HL-60 (cell line): ENCODE results near the gene PRODH.
"Not testable (repeated sequence)": the region's sequence is repeated elsewhere in the genome, so short reads cannot be mapped to it uniquely, and the experiment has no call there.

Source experiments
- DNase-seq, 2 experiments: peaks; one replicate each; pipeline ENCODE4 v3.0.0-alpha.2; 2010 to 2020; ENCODE audit warnings: low read depth in 1 of 2, low spot score in 1 of 2
- H3K27ac ChIP-seq: fragments of 250-450 bp; sonication (Bioruptor Pico); replicated peaks from 2 replicates; pipeline ENCODE4 v1.5.1; 2020; ENCODE audit warnings: mild to moderate bottlenecking, moderate library complexity
- H3K27me3 ChIP-seq: fragments of 250-450 bp; sonication (Bioruptor Pico); 2 replicates; pipeline ENCODE4 v1.5.1; 2021; ENCODE audit warnings: mild to moderate bottlenecking, moderate library complexity; ENCODE audit not compliant: insufficient read depth, poor library complexity, severe bottlenecking
- H3K4me3 ChIP-seq: replicated peaks from 2 replicates; pipeline ENCODE4 v1.5.1; 2011; ENCODE audit warnings: mild to moderate bottlenecking, control low read depth, low read length; ENCODE audit not compliant: insufficient read depth
- GABPA ChIP-seq: IDR thresholded peaks from 2 replicates; pipeline ENCODE4 v1.6.1; 2012; ENCODE audit warnings: low read depth
- POLR2AphosphoS5 ChIP-seq: IDR thresholded peaks from 2 replicates; pipeline ENCODE4 v1.6.1; 2012; ENCODE audit warnings: low read depth
- SPI1 ChIP-seq: IDR thresholded peaks from 2 replicates; pipeline ENCODE4 v1.6.1; 2012; ENCODE audit warnings: low read depth, mild to moderate bottlenecking, borderline replicate concordance
- TF ChIP-seq, protein P1 (sequence below): IDR thresholded peaks from 2 replicates; pipeline ENCODE4 v1.6.1; 2012; ENCODE audit warnings: low read depth; ENCODE audit not compliant: insufficient replicate concordance
- TF ChIP-seq, protein P2 (sequence below): IDR thresholded peaks from one replicate; pipeline ENCODE4 v1.5.1; 2011; ENCODE audit warnings: low read length, control low read depth, inconsistent platforms; ENCODE audit not compliant: insufficient read depth

PRODH gene

DNA sequence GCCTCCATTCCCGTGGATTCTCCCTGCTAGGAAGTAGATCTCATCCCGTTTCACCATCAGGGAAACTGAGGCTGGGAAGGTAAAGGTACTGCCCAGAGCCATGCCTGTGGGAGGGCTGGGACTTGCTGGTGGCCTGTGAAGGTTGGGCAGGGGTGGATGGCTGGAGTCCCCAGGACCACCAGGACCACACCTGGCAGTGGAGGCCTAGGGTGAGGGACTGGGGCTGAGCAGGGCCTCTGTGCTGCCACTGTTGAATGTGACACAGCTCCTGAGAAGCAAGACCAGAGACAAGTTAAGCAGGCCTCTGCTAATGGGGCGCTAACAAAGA lies 26.2 kb upstream of the PRODH start:
- Histone ChIP-seq H3K27me3 (peaks cover 7% of the 10 kb centered on the region), H3K27ac (no peak overlapping the region), H3K4me3 (no peak overlapping the region)
- DNase-seq = no peak
- TF ChIP-seq POLR2AphosphoS5 (no peak), GABPA (no peak), SPI1 (no peak)
- TF ChIP-seq, protein P1, sequence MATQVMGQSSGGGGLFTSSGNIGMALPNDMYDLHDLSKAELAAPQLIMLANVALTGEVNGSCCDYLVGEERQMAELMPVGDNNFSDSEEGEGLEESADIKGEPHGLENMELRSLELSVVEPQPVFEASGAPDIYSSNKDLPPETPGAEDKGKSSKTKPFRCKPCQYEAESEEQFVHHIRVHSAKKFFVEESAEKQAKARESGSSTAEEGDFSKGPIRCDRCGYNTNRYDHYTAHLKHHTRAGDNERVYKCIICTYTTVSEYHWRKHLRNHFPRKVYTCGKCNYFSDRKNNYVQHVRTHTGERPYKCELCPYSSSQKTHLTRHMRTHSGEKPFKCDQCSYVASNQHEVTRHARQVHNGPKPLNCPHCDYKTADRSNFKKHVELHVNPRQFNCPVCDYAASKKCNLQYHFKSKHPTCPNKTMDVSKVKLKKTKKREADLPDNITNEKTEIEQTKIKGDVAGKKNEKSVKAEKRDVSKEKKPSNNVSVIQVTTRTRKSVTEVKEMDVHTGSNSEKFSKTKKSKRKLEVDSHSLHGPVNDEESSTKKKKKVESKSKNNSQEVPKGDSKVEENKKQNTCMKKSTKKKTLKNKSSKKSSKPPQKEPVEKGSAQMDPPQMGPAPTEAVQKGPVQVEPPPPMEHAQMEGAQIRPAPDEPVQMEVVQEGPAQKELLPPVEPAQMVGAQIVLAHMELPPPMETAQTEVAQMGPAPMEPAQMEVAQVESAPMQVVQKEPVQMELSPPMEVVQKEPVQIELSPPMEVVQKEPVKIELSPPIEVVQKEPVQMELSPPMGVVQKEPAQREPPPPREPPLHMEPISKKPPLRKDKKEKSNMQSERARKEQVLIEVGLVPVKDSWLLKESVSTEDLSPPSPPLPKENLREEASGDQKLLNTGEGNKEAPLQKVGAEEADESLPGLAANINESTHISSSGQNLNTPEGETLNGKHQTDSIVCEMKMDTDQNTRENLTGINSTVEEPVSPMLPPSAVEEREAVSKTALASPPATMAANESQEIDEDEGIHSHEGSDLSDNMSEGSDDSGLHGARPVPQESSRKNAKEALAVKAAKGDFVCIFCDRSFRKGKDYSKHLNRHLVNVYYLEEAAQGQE = no peak
- TF ChIP-seq, protein P2, sequence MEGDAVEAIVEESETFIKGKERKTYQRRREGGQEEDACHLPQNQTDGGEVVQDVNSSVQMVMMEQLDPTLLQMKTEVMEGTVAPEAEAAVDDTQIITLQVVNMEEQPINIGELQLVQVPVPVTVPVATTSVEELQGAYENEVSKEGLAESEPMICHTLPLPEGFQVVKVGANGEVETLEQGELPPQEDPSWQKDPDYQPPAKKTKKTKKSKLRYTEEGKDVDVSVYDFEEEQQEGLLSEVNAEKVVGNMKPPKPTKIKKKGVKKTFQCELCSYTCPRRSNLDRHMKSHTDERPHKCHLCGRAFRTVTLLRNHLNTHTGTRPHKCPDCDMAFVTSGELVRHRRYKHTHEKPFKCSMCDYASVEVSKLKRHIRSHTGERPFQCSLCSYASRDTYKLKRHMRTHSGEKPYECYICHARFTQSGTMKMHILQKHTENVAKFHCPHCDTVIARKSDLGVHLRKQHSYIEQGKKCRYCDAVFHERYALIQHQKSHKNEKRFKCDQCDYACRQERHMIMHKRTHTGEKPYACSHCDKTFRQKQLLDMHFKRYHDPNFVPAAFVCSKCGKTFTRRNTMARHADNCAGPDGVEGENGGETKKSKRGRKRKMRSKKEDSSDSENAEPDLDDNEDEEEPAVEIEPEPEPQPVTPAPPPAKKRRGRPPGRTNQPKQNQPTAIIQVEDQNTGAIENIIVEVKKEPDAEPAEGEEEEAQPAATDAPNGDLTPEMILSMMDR = no peak

DNA sequence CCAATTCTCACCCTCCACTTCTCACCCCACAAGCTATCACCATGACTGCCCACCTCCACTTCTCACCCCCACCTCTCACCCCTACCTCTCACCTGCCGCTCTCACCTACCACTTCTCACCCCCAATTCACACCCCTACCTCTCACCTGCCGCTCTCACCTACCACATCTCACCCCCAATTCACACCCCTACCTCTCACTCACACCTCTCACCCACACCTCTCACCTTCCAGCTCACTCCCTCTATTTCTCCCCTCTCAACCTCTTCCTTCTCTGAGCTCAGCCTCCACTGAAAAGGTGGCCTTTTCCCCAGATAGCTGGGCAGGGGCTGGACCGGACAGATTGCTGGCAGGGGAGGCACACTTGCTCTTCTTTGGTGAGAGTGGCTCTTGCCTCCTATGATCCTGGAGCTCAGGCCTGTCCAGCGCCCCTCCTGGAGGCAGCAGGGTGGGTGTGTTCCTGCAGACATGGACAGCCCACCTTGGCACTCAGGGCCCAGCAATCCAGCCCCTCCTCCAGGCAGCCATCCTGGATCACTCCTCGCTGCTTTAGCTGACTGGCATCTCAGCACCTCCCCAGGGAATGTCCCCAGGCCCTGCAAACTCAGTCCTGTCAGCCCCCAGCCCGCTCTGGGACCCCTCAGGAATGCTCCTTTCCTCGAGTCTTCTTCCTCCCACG lies 25.7 kb upstream of the PRODH start:
- DNase-seq = not testable (repeated sequence)

DNA sequence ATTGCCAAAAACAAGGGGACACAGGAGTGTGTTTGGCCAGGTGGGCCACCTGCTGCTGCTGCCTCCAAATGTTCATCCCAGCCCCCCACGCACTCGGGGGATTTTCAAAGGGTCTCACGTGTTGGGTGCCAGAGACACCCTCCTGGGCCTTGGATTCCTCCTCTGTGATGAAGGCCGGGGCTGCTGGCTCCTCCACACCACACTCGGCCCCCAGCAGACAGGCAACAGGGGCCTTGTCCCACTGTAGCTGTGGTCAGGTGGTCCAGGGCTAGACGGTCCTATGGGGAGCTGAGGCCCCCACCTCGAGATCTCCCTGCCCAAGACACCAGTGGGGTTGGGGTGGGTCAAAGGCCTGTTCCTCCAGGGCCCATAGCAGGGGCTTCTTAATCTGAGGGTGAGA lies 25.1 kb upstream of the PRODH start:
- H3K27me3 ChIP-seq, H3K4me3 ChIP-seq, H3K27ac ChIP-seq, DNase-seq: not testable (repeated sequence)

More for the DNA sequence above, 25.7 kb upstream of the PRODH start:
- H3K4me3 ChIP-seq, H3K27ac ChIP-seq, H3K27me3 ChIP-seq: not testable (repeated sequence)

DNA sequence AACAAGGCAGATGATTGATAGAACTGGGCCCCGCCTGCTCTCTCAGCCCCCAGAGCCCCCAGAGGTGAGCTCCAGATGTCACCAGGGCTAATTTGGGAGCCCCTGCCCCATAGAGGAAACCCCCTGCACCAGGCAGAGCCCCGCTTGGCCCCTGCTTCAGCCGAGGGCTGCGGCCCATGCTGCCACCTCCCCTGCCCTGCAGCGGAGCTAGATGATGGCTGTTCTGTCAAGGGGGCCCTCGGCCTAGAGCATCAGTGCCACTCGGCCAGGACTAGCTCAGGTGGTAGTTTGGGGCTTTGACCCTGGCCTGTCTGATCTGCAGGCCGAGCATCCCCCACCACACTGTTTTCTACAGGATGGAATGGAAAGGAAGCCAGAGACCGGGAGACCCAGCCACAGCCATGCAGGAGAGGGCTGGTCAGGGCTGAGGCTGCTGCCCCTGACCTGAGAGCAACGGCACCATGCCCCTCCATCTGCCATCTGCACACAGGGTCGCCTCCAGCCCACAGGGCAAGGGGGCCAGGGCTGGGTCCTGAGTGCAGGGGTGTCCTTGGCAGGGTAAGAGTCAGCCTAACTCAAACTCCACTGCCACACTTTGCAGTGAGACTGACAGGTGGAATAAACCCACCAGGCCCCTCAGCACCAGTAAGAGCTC lies 24.2 kb upstream of the PRODH start:
- not testable (repeated sequence) for H3K27ac ChIP-seq, H3K4me3 ChIP-seq, DNase-seq, H3K27me3 ChIP-seq

DNA sequence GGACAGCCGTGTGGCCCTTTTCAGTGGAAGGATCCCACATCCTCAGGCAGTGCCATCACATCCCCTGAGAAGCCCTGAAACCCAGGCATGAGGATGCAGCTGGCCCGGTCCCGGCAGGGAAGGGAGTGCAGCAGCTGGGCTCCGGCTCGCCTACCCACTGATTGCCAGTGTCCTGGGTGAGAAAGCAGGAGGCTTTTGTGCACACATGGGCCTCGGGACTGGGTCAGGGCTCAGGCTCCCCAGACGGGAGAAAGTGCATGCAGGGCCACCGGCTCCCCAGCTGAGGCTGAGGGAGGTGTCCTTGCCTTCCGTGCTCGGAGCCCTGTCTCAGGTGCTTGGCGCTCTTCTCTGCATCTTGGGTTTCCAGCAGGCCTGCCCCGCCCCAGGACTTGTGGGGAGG lies 23.6 kb upstream of the PRODH start:
- DNase-seq, H3K27ac ChIP-seq, H3K27me3 ChIP-seq, H3K4me3 ChIP-seq: not testable (repeated sequence)

DNA sequence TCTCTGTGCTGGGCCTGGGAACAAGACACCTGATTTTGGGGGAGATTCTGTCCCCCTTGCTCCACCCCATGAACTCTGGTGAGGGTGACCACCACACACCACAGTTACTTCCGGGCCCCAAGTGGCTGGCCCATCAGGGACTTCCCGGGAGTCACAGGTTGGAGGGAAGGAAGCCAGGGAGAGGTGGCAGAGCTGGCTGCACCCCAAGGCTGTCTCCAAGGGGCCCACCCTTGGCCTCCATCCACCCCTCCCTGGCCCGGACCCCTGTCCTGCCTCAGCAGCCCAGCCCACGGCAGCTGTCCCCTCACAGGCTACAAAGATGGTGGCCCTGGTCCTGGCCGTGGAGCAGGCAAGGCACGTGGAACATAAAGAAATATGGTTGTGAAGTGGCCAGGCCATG lies 23.2 kb upstream of the PRODH start:
- not testable (repeated sequence) for H3K27me3 ChIP-seq, H3K4me3 ChIP-seq, H3K27ac ChIP-seq, DNase-seq

DNA sequence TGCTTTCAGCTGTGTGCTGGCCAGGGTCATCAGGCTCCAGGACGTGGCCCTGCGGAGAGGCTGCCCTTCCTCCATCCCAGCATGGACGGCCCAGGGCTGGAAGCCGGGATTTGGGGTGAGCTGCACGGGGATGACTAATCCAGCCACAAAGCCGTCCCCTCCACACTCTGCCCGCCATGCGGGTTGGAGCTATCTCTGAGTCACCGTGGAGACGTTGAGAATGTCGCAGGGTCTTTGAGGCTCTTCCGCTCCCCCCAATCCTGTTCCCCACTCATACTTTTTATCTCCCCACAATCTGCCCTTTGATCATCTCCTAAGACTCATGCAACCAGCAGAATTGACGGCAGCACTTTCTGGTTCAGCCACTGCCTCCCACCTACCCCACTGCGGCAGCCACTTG lies 22.6 kb upstream of the PRODH start:
- not testable (repeated sequence) for H3K4me3 ChIP-seq, H3K27ac ChIP-seq, H3K27me3 ChIP-seq, DNase-seq

DNA sequence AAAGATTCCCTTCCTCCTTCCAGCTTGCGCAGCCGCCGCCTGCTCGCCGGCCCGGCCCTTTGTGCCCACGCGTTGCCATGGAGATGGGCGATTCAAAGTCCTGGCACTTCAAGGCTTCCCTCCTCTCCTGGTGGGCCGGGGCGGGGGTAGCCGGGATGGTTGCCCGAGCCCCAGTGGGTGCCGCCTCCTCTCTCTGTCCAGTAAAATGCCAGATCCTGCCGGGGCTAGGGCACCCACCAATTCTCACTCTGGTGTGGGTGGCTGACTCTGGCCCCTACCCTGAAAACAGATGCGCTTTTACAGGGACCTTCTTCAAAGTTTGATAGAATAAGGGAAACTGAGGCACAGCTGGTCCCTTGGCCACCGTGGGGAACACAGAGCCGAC lies 22.2 kb upstream of the PRODH start:
- not testable (repeated sequence) for H3K4me3 ChIP-seq, H3K27me3 ChIP-seq, DNase-seq, H3K27ac ChIP-seq

DNA sequence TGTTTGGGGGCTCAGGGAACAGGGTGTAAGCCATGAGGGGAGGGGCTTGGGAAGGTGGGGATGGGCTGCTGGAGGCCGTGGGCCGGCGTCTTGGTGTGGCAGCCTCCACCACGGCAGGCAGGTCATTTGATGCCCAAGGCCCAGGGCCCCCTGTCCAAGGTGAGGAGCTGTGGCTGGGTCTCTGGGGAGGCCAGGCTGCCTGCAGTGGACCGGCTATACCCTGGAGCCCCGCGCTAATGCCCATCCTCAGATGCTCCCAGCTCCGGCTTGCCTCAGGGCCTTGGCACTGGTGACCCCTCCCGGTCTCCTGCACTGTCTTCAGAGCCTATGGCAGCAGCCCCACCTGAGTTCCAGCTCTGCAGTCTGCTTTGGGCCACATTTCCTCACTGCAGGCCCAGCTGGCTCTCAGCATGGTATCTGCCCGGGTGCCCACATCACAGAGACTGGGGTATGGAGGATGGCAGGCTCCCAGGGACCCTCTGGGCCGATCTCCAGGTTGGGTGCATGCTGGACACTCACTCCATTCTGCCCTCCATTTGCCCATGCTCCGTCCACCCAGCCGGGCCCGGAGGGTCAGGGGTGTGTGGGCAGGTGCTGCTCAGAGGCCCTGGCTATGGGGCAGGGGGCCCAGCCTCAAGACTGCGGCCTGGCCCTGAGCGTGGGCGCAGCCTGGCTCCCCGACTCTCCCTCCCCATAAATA lies 21.7 kb upstream of the PRODH start:
- not testable (repeated sequence) for H3K27ac ChIP-seq, H3K27me3 ChIP-seq, H3K4me3 ChIP-seq, DNase-seq

DNA sequence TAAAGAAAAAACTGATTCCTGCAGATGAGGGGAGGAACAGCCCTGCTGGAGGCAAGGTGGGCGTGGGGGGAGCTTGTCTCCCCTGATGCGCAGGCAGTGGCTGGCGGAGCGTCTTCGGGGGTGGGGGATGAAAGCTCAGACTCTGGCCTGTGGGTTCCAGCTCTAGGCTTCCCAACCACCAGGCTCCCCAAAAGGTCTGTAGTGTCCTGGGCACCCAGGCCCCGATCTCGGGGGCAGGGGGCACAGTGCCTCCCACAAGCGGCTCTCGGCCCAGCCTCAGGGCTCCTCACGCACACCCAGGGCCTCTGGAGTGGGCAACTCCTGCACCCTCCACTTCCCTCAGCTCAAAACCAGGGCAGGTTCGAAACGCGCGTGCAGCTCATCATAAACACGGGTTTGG lies 20.9 kb upstream of the PRODH start:
- H3K4me3 ChIP-seq, H3K27me3 ChIP-seq, H3K27ac ChIP-seq, DNase-seq: not testable (repeated sequence)

DNA sequence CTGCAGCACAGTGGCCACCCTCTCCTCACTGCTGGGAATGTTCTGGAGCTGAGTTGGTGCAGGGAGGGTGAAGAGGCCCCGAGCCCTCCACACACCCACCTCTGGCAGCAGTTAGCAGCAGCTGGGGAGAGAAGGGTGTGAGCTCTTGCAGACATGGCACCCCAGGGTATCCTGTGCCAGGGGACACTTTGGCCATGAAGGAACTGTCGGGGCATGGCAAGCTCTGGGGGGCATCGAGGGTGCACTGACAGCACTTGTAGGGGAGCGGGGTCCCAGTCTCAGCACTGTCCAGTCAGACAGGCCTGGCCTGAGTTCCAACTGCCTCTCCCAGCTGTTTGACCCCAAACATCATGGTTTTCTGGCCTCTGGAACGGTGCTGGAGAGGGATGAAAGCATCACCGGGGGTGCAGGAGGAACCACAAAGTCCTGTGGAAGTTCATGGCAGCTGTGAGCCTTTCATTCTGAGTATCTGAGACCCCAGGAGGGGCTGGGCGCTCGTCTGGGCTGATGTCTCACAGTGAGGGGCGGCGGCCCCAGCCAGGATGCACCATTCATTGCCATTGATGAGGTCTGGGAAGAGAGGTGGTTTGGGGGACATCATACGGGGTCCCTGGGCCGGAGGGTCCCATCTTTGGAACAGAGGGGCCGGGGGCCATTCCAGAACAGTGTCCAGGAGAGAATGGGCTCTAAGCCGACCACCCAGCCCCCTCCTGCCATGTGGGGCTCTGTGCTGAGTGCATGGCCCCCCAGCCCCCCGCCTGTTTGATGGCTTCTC lies 20.2 kb upstream of the PRODH start:
- H3K27me3 ChIP-seq, H3K27ac ChIP-seq, H3K4me3 ChIP-seq, DNase-seq: not testable (repeated sequence)
